Uterus (tissue), 4 donors: ENCODE results near the gene WDR74. TPM values are rescaled to one million over a fixed set of nuclear protein-coding genes. Genes with fewer than 3 reads are reported as not detected.

Source experiments
- DNase-seq, 2 donors: peaks; one replicate each; pipeline ENCODE4 v3.0.0-alpha.2; 2019 to 2020
- H3K27ac ChIP-seq, 2 donors: fragments of 200-600 bp; sonication (generic); 1 replicate in 1 of 2; 2 replicates in 1 of 2; pipeline ENCODE4 v1.5.1; 2016 to 2018
- H3K27me3 ChIP-seq, 2 donors: fragments of 200-600 bp; sonication (generic); one replicate each; pipeline ENCODE4 v1.5.1; 2018 to 2019; ENCODE audit warnings: control low read depth in 1 of 2
- H3K36me3 ChIP-seq, 2 donors: fragments of 200-600 bp; sonication (generic); one replicate each; pipeline ENCODE4 v1.5.1; 2019; ENCODE audit warnings: control low read depth in 1 of 2
- H3K4me1 ChIP-seq, 2 donors: fragments of 200-600 bp; sonication (generic); one replicate each; pipeline ENCODE4 v1.5.1; 2018 to 2019; ENCODE audit warnings: control low read depth in 1 of 2
- H3K4me3 ChIP-seq, 2 donors: fragments of 200-600 bp; sonication (generic); 1 replicate in 1 of 2; 2 replicates in 1 of 2; pipeline ENCODE4 v1.5.1; 2018 to 2019; ENCODE audit warnings: mild to moderate bottlenecking in 1 of 2
- H3K9me3 ChIP-seq, 2 donors: fragments of 200-600 bp; sonication (generic); one replicate each; pipeline ENCODE4 v1.5.1; 2019; ENCODE audit warnings: control low read depth in 1 of 2
- POLR2A ChIP-seq, 2 donors: fragments of 450-650 bp; IDR thresholded peaks; one replicate each; pipeline ENCODE4 v1.6.1; 2016; ENCODE audit warnings: antibody characterized with exemption in 2 of 2, mild to moderate bottlenecking in 1 of 2, moderate library complexity in 1 of 2
- intact Hi-C: fragments of 100-400 bp; cut with DNase I; formaldehyde crosslinking; loops from one replicate; pipeline ENCODE4 v1.15.1; 2023; ENCODE audit warnings: low total_unique reads
- total RNA-seq, 4 donors: library from RNA; depleted of rRNA in 3 of 4; stranded (reverse); fragments of >200 nt in 3 of 4; gene quantifications; one replicate each; pipeline versions ENCODE4 v1.1.0 to v1.2.4, GENCODE V29; 2014 to 2023
- TF ChIP-seq, protein P1 (sequence below), 4 experiments: fragments of 200-600 bp in 2 of 4; fragments of 450-650 bp in 2 of 4; sonication (generic) in 2 of 4; IDR thresholded peaks; one replicate each; pipeline ENCODE4 v1.5.1; 2016 to 2019; ENCODE audit warnings: antibody characterized with exemption in 4 of 4, mild to moderate bottlenecking in 2 of 4, moderate library complexity in 1 of 4
- donor health status: DM: yes; HTN: yes; CAD: no.

Gene WDR74
- total RNA-seq: 10 to 100 TPM in 3 of 4 donors, 1 to 10 TPM in 1; 10.0 to 66.0 (median 35.0) TPM

- peak; percentile 86 to 90 for TF ChIP-seq POLR2A (IDR thresholded peaks at IDR 0.05)
- TF ChIP-seq, protein P1, sequence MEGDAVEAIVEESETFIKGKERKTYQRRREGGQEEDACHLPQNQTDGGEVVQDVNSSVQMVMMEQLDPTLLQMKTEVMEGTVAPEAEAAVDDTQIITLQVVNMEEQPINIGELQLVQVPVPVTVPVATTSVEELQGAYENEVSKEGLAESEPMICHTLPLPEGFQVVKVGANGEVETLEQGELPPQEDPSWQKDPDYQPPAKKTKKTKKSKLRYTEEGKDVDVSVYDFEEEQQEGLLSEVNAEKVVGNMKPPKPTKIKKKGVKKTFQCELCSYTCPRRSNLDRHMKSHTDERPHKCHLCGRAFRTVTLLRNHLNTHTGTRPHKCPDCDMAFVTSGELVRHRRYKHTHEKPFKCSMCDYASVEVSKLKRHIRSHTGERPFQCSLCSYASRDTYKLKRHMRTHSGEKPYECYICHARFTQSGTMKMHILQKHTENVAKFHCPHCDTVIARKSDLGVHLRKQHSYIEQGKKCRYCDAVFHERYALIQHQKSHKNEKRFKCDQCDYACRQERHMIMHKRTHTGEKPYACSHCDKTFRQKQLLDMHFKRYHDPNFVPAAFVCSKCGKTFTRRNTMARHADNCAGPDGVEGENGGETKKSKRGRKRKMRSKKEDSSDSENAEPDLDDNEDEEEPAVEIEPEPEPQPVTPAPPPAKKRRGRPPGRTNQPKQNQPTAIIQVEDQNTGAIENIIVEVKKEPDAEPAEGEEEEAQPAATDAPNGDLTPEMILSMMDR (IDR thresholded peaks at IDR 0.05): no peak
These were observed at the start of gene WDR74 for GRCh38 chr11:62839050-62839945. TSS of gene WDR74 (minus strand) at chr11:62839590. CDS start at chr11:62839570, 20 bp downstream.

GRCh38 chr11:62889126-62889483, 49.7 kb upstream of the WDR74 start:
- H3K27me3 ChIP-seq: no peaks in the 10 kb centered on the region
- no peaks in the 10 kb centered on the region for H3K9me3 ChIP-seq
- H3K4me3 ChIP-seq: no peak overlapping the region
- peak overlapping the region; percentile 20 to 65 for H3K27ac ChIP-seq
- DNase-seq: no peak
- TF ChIP-seq, protein P1 (IDR thresholded peaks at IDR 0.05): no peak
- TF ChIP-seq POLR2A (IDR thresholded peaks at IDR 0.05): no peak
- intact Hi-C loops: no loop called here
- H3K36me3 ChIP-seq: no peaks in the 10 kb centered on the region
- H3K4me1 ChIP-seq: peaks cover 0 to 6% of the 10 kb centered on the region in 2 donors

More at GRCh38 chr11:62839050-62839945, at the start of gene WDR74:
- Histone ChIP-seq H3K27ac (peak within 1 kb of the TSS; percentile 99 to 100), H3K9me3 (no peaks in the 10 kb centered on the region), H3K4me1 (peaks cover 0 to 8% of the 10 kb centered on the region in 2 donors), H3K27me3 (no peaks in the 10 kb centered on the region), H3K4me3 (peak within 1 kb of the TSS; percentile 84 to 100), H3K36me3 (no peaks in the 10 kb centered on the region)
- peak; percentile 91 to 92 for DNase-seq
- intact Hi-C loops: no loop called here

DNA sequence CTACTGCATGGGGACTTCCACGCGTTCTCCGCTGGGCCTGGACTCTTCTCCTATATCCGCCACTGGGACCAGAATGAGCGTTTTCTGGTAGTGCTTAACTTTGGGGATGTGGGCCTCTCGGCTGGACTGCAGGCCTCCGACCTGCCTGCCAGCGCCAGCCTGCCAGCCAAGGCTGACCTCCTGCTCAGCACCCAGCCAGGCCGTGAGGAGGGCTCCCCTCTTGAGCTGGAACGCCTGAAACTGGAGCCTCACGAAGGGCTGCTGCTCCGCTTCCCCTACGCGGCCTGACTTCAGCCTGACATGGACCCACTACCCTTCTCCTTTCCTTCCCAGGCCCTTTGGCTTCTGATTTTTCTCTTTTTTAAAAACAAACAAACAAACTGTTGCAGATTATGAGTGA, 49.0 kb upstream of the WDR74 start:
- H3K27ac ChIP-seq: peak overlapping the region in 1 of 2 donors; percentile 65
- H3K9me3 ChIP-seq: no peaks in the 10 kb centered on the region
- TF ChIP-seq, protein P1 (IDR thresholded peaks at IDR 0.05): no peak
- no peak for TF ChIP-seq POLR2A (IDR thresholded peaks at IDR 0.05)
- intact Hi-C loops: no loop called here
- no peak overlapping the region for H3K4me3 ChIP-seq
- peaks cover 5 to 13% of the 10 kb centered on the region in 2 donors for H3K4me1 ChIP-seq
- no peaks in the 10 kb centered on the region for H3K36me3 ChIP-seq
- no peaks in the 10 kb centered on the region for H3K27me3 ChIP-seq
- no peak for DNase-seq

DNA sequence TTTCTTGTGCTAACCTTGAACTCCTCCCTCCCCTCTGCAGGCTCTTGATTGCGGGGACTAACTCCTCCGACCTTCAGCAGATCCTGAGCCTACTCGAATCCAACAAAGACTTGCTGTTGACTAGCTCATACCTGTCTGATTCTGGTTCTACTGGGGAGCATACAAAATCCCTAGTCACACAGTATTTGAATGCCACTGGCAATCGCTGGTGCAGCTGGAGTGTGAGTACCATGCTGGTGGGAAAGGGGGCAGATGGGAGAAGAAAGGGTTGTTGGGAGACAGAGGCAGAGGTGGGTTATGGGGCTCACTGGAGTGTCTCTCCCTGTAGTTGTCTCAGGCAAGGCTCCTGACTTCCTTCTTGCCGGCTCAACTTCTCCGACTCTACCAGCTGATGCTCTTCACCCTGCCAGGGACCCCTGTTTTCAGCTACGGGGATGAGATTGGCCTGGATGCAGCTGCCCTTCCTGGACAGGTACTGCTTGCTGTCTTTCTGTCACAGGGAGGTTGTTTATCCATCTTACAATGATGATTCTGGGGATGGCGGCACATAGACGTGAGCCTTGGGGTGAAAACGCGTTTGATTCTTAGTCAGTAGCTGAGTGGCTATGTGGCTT, 45.9 kb upstream of the WDR74 start:
- intact Hi-C loops: no loop called here
- Histone ChIP-seq H3K9me3 (no peaks in the 10 kb centered on the region), H3K4me1 (peaks cover 14 to 19% of the 10 kb centered on the region in 2 donors), H3K27me3 (no peaks in the 10 kb centered on the region), H3K36me3 (no peaks in the 10 kb centered on the region), H3K4me3 (no peak overlapping the region), H3K27ac (peak overlapping the region in 1 of 2 donors; percentile 19)
- TF ChIP-seq, protein P1 (IDR thresholded peaks at IDR 0.05): no peak
- TF ChIP-seq POLR2A (IDR thresholded peaks at IDR 0.05): no peak
- no peak for DNase-seq

DNA sequence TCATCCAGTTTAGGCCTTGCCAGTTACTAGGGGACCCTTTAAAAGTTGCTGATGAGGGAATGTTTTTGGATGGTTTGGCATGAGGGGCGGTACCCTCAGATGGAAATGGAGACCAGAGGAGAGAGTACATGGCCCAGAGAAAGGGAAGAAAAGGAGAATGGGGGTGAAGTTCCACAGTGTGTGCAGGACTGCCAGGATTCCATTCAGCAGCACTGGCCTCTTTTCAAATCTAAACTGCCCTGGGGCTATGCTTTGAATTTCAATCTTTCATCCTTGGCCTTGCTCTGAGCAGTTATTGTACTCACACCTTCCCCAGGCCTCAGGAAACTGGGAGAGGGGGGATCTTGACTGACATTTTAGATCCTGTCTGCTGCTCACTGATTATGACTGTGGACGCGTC, 44.3 kb upstream of the WDR74 start:
- intact Hi-C loops: no loop called here

More for the DNA sequence above, 44.3 kb upstream of the WDR74 start:
- Histone ChIP-seq H3K27ac (peak overlapping the region; percentile 99 to 100), H3K4me1 (peaks cover 20 to 32% of the 10 kb centered on the region in 2 donors), H3K9me3 (no peaks in the 10 kb centered on the region), H3K36me3 (no peaks in the 10 kb centered on the region), H3K4me3 (no peak overlapping the region), H3K27me3 (no peaks in the 10 kb centered on the region)
- no peak for DNase-seq
- TF ChIP-seq POLR2A (IDR thresholded peaks at IDR 0.05): no peak
- TF ChIP-seq, protein P1 (IDR thresholded peaks at IDR 0.05): no peak
